ENCODE data around the gene GNLY. TPM values are rescaled to one million over a fixed set of nuclear protein-coding genes. Genes with fewer than 3 reads are reported as not detected.

GNLY gene
- total RNA-seq, 3 donors from 2014 or later: 3.0 to 6.5 (median 4.3) TPM

DNA sequence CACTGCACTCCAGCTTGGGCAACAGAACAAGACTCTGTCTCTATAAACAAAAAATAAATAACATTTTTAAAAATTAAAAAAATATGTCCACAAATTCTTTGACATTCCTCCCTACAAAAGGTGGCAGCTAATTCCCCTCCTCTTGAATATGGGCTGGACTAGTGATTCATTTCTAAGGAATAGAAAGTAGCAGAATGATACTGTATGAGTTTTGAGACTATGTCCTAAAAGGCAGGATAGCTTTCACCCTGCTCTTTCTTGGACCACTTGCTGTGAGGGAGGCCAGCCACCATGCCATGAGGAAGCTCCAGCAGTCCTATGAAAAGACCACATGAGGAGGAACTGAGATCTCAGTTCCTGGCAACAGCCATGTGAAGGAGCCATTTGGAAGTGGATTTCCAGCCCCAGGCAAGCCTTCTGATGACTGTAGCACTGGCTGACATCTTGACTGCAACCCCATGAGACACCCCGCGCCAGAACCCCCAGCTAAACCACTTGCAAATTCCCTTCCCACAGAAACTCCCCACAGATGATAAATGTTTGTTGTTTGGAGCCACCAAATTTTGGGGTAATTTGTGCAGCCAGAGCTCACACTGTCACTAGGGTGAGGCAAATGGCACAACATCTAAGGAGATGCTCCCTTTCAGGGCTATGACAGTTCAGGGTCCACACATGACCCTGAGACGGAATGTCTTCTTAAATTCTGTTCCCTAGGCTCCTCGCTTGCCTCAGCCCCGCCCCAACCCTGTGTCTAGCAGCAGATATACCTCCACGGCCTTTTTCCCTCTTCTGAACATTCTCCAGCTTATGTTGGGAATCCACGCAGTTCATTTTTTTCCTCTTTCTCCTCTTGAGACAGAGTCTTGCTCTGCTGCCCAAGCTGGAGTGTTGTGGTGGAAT lies 42.5 kb downstream of the GNLY start:
- Histone ChIP-seq H3K4me3 (no peak overlapping the region), H3K9me3 (no peaks in the 10 kb centered on the region), H3K36me3 (ENCODE audit: low read depth) (no peaks in the 10 kb centered on the region), H3K4me1 (ENCODE audit: low read depth) (no peaks in the 10 kb centered on the region)
- intact Hi-C loops (cut with DNase I, micrococcal nuclease): no loop called here
- ATAC-seq (no peak), DNase-seq (no peak)
- TF ChIP-seq, protein P1, sequence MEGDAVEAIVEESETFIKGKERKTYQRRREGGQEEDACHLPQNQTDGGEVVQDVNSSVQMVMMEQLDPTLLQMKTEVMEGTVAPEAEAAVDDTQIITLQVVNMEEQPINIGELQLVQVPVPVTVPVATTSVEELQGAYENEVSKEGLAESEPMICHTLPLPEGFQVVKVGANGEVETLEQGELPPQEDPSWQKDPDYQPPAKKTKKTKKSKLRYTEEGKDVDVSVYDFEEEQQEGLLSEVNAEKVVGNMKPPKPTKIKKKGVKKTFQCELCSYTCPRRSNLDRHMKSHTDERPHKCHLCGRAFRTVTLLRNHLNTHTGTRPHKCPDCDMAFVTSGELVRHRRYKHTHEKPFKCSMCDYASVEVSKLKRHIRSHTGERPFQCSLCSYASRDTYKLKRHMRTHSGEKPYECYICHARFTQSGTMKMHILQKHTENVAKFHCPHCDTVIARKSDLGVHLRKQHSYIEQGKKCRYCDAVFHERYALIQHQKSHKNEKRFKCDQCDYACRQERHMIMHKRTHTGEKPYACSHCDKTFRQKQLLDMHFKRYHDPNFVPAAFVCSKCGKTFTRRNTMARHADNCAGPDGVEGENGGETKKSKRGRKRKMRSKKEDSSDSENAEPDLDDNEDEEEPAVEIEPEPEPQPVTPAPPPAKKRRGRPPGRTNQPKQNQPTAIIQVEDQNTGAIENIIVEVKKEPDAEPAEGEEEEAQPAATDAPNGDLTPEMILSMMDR (IDR thresholded peaks at IDR 0.05): no peak

DNA sequence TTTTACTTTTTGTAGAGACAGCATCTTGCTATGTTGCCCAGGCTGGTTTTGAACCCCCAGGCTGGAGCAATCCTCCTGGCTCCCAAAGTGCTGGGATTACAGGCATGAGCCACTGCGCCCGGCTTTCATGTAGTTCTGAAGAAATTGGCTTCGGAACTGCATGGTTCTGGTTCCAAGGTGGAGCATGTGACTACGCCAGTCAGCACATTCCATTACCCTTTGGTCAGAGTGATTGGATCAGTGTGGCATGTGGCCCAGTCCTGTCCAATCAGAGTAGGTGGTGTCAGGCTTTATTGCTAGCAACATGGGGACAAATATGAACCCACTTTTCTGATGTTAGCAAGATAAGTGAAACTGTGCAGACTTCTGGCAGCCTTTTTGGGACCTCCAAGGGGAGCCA lies 43.3 kb downstream of the GNLY start:
- intact Hi-C loops (cut with DNase I, micrococcal nuclease): no loop called here
- ATAC-seq (peak; percentile 43), DNase-seq (peak in 1 of 3 donors; percentile 59)
- Histone ChIP-seq H3K4me3 (no peak overlapping the region), H3K4me1 (ENCODE audit: low read depth) (peaks cover 4% of the 10 kb centered on the region), H3K9me3 (no peaks in the 10 kb centered on the region), H3K36me3 (ENCODE audit: low read depth) (no peaks in the 10 kb centered on the region)
- TF ChIP-seq, protein P1 (IDR thresholded peaks at IDR 0.05): no peak

DNA sequence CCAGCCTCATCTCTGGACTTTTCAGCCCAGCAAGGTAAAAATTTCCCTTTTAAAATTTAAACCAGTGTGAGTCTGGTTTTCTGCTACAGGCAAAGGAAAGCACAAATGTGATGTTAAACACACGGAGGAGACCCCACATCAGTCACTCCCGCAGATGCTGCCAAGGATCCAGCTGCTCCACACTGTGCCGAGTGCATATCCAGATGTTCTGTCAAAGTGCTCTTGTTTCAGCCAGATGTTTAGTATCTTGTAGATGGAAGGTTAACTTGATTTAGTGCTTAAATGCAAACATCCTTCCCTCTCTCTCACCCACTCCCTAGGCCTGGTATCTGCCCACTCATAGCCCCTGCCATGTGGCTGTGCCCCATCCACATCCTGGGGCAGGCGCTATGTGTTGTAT lies 43.8 kb downstream of the GNLY start:
- no peaks in the 10 kb centered on the region for H3K36me3 ChIP-seq (ENCODE audit: low read depth)
- intact Hi-C loops (cut with DNase I, micrococcal nuclease): no loop called here
- no peaks in the 10 kb centered on the region for H3K9me3 ChIP-seq
- no peak for ATAC-seq
- peaks cover 7% of the 10 kb centered on the region for H3K4me1 ChIP-seq (ENCODE audit: low read depth)
- H3K4me3 ChIP-seq: no peak overlapping the region
- TF ChIP-seq, protein P1 (IDR thresholded peaks at IDR 0.05): no peak
- DNase-seq: no peak

DNA sequence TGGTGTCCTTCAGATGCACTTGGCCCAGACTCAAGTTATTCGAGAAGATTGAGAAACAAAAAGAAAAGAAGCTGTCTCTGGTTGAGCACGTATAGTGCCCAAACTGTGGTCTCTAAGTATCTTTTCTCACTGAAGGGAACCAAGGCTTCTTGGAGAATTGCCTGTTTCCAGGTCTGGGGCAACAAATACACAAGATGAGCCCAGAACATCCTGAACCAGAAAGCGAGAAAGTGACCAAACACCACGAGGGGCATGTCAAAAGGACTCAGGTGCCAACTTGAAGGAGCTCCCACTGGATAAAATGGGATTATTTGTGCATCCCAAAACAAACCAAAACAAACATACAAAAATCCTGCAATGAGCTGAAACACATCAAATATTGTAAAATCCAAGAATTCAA lies 46.0 kb downstream of the GNLY start:
- H3K4me3 ChIP-seq: no peak overlapping the region
- peaks cover 20% of the 10 kb centered on the region for H3K4me1 ChIP-seq (ENCODE audit: low read depth)
- H3K36me3 ChIP-seq (ENCODE audit: low read depth): no peaks in the 10 kb centered on the region
- DNase-seq (no peak), ATAC-seq (no peak)
- intact Hi-C loops (cut with DNase I, micrococcal nuclease): no loop called here
- TF ChIP-seq, protein P1 (IDR thresholded peaks at IDR 0.05): no peak
- no peaks in the 10 kb centered on the region for H3K9me3 ChIP-seq

DNA sequence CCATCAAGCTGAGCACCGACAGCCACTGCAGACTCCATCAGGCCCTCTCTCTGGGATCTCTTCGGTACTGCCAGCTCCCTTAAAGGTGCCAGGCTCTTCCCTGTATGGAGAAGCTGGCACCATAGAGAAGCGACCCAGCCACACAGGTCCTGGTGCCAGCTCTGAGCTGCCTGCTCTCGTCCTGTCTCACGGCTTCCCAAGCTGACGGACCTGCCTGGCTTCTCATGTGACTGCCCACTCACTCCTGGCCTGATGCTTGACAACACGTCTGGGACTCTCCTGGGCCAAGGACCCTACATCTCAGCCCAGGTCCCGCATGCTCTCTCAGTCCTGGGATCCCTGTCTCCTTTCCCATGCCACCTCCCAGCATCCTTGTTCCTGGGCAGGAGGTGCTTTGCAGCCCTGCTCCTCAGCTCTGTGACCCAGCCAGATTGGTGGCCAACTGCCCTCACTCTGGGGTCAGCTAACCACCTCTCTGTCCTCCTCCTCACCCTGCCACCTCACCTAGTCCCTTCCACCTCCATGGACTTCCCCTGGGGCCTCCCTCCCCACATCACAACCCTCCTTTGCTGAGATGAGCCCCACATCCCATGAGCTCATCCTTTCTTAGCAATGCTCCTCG lies 47.2 kb downstream of the GNLY start:
- no peaks in the 10 kb centered on the region for H3K36me3 ChIP-seq (ENCODE audit: low read depth)
- intact Hi-C loops (cut with DNase I, micrococcal nuclease): no loop called here
- no peak overlapping the region for H3K4me3 ChIP-seq
- H3K9me3 ChIP-seq: no peaks in the 10 kb centered on the region
- ATAC-seq: no peak
- H3K4me1 ChIP-seq (ENCODE audit: low read depth): peaks cover 20% of the 10 kb centered on the region
- no peak for DNase-seq
- TF ChIP-seq, protein P1 (IDR thresholded peaks at IDR 0.05): no peak

Data from mucosa of descending colon (tissue), 3 donors.